PC-3 (cell line): ENCODE measurements around the gene TEX54. TPM values are rescaled to one million over a fixed set of nuclear protein-coding genes. Genes with fewer than 3 reads are reported as not detected.

Experiments
- ATAC-seq: fragments of 200-7000 bp; cut with Tn5 transposase; 2 replicates; pipeline ENCODE4 v1.9.1; 2020; ENCODE audit warnings: mild to moderate bottlenecking, moderate library complexity
- Bru-seq: library from RNA; stranded (reverse); fragments of 400-500 nt; gene quantifications from one replicate; lab custom pipeline; 2021; lab: Mats Ljungman, UMichigan
- BruChase-seq, 2 experiments: library from RNA; stranded (reverse); fragments of 400-500 nt; gene quantifications; one replicate each; lab custom pipeline; 2021; lab: Mats Ljungman, UMichigan
- BruUV-seq: library from RNA; stranded (reverse); fragments of 400-500 nt; replicated peaks from 2 replicates; lab custom pipeline; 2021; lab: Mats Ljungman, UMichigan
- CTCF ChIA-PET: fragments of 300-600 bp; sonication (Branson Sonifier 250); formaldehyde crosslinking; loops from one replicate; lab custom pipeline; 2022; ENCODE audit warnings: antibody characterized with exemption; lab: Charles Lee
- POLR2A ChIA-PET: fragments of 300-600 bp; sonication (Branson Sonifier 250); formaldehyde crosslinking; loops from one replicate; lab custom pipeline; 2022; ENCODE audit warnings: antibody characterized with exemption; ENCODE audit not compliant: unreplicated experiment; lab: Charles Lee
- DNase-seq: peaks from one replicate; pipeline ENCODE4 v3.0.0-alpha.2; 2015
- H2AFZ ChIP-seq: fragments of 300-600 bp; sonication (generic); 2 replicates; pipeline ENCODE4 v1.6.0; 2016; ENCODE audit warnings: antibody characterized with exemption, low read length
- H3F3A ChIP-seq: fragments of 300-600 bp; sonication (generic); one replicate; pipeline ENCODE4 v1.6.0; 2017; ENCODE audit warnings: antibody characterized with exemption, low read length, control low read depth, mild to moderate bottlenecking; ENCODE audit not compliant: unreplicated experiment
- H3K27ac ChIP-seq: fragments of 300-600 bp; sonication (generic); 2 replicates; pipeline ENCODE4 v1.5.1; 2016; ENCODE audit warnings: mild to moderate bottlenecking, low read length
- H3K27me3 ChIP-seq: fragments of 300-600 bp; sonication (generic); 2 replicates; pipeline ENCODE4 v1.6.1; 2016; ENCODE audit warnings: low read length, mixed read lengths
- H3K36me3 ChIP-seq: fragments of 300-600 bp; sonication (generic); 2 replicates; pipeline ENCODE4 v1.6.1; 2016; ENCODE audit warnings: low read depth, mixed run types, low read length, mixed read lengths
- H3K4me1 ChIP-seq: fragments of 300-600 bp; sonication (generic); 2 replicates; pipeline ENCODE4 v1.5.1; 2016; ENCODE audit warnings: low read length; ENCODE audit not compliant: insufficient read depth
- H3K4me2 ChIP-seq: fragments of 300-600 bp; sonication (generic); 2 replicates; pipeline ENCODE4 v1.6.0; 2016; ENCODE audit warnings: low read length
- H3K4me3 ChIP-seq: fragments of 300-600 bp; sonication (generic); 2 replicates; pipeline ENCODE4 v1.5.1; 2016; ENCODE audit warnings: mild to moderate bottlenecking, low read length, mixed read lengths
- H3K79me2 ChIP-seq: fragments of 300-600 bp; sonication (generic); 2 replicates; pipeline ENCODE4 v1.6.1; 2017; ENCODE audit warnings: low read length, mixed read lengths
- H3K9ac ChIP-seq: fragments of 300-600 bp; sonication (generic); 2 replicates; pipeline ENCODE4 v1.6.0; 2016; ENCODE audit warnings: mild to moderate bottlenecking, low read length
- H3K9me2 ChIP-seq: fragments of 300-600 bp; sonication (generic); replicated peaks from 2 replicates; pipeline ENCODE4 v1.6.1; 2016; ENCODE audit warnings: mixed run types, low read length, mixed read lengths
- H3K9me3 ChIP-seq: fragments of 300-600 bp; sonication (generic); 2 replicates; pipeline ENCODE4 v1.6.1; 2016; ENCODE audit warnings: low read length, mixed read lengths
- H4K20me1 ChIP-seq: fragments of 300-600 bp; sonication (generic); 2 replicates; pipeline ENCODE4 v1.6.1; 2016; ENCODE audit warnings: low read length, mixed read lengths
- EZH2 ChIP-seq: fragments of 300-600 bp; sonication (generic); IDR thresholded peaks from one replicate; pipeline ENCODE4 v1.6.1; 2017; ENCODE audit warnings: antibody characterized with exemption, mild to moderate bottlenecking, low read length; ENCODE audit not compliant: unreplicated experiment
- EZH2phosphoT487 ChIP-seq: fragments of 300-600 bp; sonication (generic); IDR thresholded peaks from 2 replicates; pipeline ENCODE4 v1.6.1; 2018; ENCODE audit warnings: mild to moderate bottlenecking, antibody characterized with exemption, low read length, borderline replicate concordance
- intact Hi-C: fragments of 100-400 bp; cut with micrococcal nuclease; formaldehyde crosslinking; loops from 2 replicates; pipeline ENCODE4 v1.9.0; 2023
- long read RNA-seq: library from polyadenylated mRNA; unstranded; transcript quantifications from one replicate; pipeline ENCODE4 v2.0.0, GENCODE V29; 2021; ENCODE audit not compliant: unreplicated experiment
- total RNA-seq: library from RNA; depleted of rRNA; stranded (reverse); fragments of >200 nt; gene quantifications from 2 replicates; pipeline ENCODE4 v1.2.3, GENCODE V29; 2014; rRNA removed
- TF ChIP-seq, protein P1 (sequence below): fragments of 300-600 bp; sonication (generic); conservative IDR thresholded peaks from 2 replicates; pipeline ENCODE4 v1.5.1; 2017; ENCODE audit warnings: antibody characterized with exemption, low read depth, mild to moderate bottlenecking, low read length

The TEX54 gene
- total RNA-seq = not detected in 2 replicates
- percentile 21 among the genes with signal in this experiment for Bru-seq, nascent RNA
- BruChase-seq, experiment 1, labeled RNA remaining after a 6-hour chase = percentile 36 among the genes with signal in this experiment
- BruChase-seq, experiment 2, labeled RNA remaining after a 2-hour chase = percentile 39 among the genes with signal in this experiment
- long read RNA-seq = 0 reads

DNA sequence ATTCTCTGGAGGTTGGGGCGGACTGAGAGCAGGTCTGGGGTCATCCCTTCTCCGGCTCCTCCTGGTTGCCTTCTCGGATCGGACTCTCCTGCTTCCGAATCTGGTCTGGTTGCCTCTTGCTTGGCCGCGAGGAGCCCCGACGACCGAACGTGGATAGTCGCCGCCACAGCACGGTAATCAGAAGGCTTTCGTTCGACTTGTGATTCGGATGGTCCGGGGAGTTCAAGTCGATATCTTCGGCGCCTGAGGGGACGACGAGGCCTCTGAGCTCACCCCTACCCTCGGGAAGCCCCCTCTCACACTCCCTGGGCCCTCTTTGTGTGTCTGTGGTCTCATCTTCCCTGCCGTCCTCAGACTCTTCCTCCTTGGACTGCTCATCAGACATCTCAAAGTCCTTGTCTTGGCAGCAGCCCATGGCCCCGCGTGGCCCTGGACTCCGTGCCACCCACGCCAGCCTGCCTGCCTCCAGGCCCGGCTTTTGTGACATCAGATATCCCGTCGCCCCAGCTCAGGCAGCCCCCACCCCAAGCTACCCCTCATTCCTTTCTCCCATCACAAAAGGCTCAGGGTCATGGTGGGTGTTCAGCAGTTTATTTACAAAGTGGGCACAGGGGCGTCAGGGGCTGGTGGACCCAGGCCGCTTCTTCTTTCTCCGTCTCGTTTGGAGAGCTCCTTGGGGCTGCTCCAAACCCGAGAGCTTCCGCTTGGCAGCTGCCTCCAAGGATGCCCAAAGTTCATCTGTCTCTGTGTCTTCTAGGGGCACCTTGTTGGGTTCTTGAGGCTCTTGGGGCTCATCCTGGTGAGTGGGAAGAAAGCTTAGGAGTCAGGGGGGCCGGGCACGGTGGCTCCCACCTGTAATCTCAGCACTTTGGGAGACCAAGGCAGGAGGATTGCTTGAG lies at the start of gene TEX54:
Gene TEX54, minus strand, starts transcription at position 506 of the 899 bp plus-strand sequence.
- H3K4me1 ChIP-seq = peaks cover 22% of the 10 kb centered on the region
- intact Hi-C loops = loop anchor here (1.0 to 2.0 kb wide), 2 partner anchors 9 to 48 kb away; partner anchors contain the start of gene SLC3A2
- TF ChIP-seq, protein P1, sequence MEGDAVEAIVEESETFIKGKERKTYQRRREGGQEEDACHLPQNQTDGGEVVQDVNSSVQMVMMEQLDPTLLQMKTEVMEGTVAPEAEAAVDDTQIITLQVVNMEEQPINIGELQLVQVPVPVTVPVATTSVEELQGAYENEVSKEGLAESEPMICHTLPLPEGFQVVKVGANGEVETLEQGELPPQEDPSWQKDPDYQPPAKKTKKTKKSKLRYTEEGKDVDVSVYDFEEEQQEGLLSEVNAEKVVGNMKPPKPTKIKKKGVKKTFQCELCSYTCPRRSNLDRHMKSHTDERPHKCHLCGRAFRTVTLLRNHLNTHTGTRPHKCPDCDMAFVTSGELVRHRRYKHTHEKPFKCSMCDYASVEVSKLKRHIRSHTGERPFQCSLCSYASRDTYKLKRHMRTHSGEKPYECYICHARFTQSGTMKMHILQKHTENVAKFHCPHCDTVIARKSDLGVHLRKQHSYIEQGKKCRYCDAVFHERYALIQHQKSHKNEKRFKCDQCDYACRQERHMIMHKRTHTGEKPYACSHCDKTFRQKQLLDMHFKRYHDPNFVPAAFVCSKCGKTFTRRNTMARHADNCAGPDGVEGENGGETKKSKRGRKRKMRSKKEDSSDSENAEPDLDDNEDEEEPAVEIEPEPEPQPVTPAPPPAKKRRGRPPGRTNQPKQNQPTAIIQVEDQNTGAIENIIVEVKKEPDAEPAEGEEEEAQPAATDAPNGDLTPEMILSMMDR = no peak
- TF ChIP-seq EZH2 (no peak), EZH2phosphoT487 (no peak)
- H3K36me3 ChIP-seq = peaks cover 36% of the 10 kb centered on the region
- no peaks in the 10 kb centered on the region for H3K27me3 ChIP-seq
- ChIA-PET POLR2A (interaction anchor here (0.7 to 1.5 kb wide), 3 partner anchors 8 to 835 kb away, joined by 9 to 18 read pairs (median 11); partner anchors contain the start of gene ZBTB3), CTCF (interaction anchor here (1.0 kb wide), 1 partner anchor 21 kb away, joined by 5 read pairs; no protein-coding TSS in a partner anchor)
- no peaks in the 10 kb centered on the region for H3F3A ChIP-seq
- BruUV-seq = TSS peak; percentile 87
- H3K27ac ChIP-seq = peak within 1 kb of the TSS; percentile 75
- H3K9ac ChIP-seq = peak within 1 kb of the TSS; percentile 85
- H3K4me3 ChIP-seq = peak within 1 kb of the TSS; percentile 91
- DNase-seq (no peak), ATAC-seq (peak; percentile 20)
- no peaks in the 10 kb centered on the region for H3K9me2 ChIP-seq
- H3K79me2 ChIP-seq = peaks cover 59% of the 10 kb centered on the region
- H4K20me1 ChIP-seq = 0 out of 2 replicates have a peak, but pooled peaks cover 12% of the 10 kb centered on the region
- H3K9me3 ChIP-seq = no peaks in the 10 kb centered on the region
- H2AFZ ChIP-seq = peak within 1 kb of the TSS; percentile 72
- peak within 1 kb of the TSS; percentile 99 for H3K4me2 ChIP-seq

DNA sequence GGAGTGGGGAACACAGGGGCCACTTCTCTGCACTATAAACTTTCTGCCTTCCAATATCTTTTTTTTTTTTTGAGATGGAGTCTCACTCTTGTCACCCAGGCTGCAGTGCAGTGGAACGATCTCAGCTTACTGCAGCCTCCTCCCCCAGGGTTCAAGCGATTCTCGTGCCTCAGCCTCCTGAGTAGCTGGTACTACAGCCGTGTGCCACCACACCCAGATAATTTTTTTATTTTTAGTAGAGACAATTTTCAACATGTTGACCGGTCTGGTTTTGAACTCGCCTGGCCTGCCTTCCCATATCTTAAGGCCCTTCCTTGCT lies 49.7 kb upstream of the TEX54 start:
- H3K9ac ChIP-seq = peak overlapping the region; percentile 99
- no TSS peak for BruUV-seq
- H3K27ac ChIP-seq = peak overlapping the region; percentile 93
- DNase-seq (no peak), ATAC-seq (no peak)
- H3K36me3 ChIP-seq = peaks cover 61% of the 10 kb centered on the region
- no peaks in the 10 kb centered on the region for H3K27me3 ChIP-seq
- peaks cover 38% of the 10 kb centered on the region for H3K4me1 ChIP-seq
- H3K9me3 ChIP-seq = no peaks in the 10 kb centered on the region
- ChIA-PET CTCF (interaction anchor here (1.7 kb wide), 1 partner anchor 27 kb away, joined by 8 read pairs; no protein-coding TSS in a partner anchor), POLR2A (no interaction called here)
- no peaks in the 10 kb centered on the region for H3K9me2 ChIP-seq
- TF ChIP-seq, protein P1 = no peak
- TF ChIP-seq EZH2 (no peak), EZH2phosphoT487 (no peak)
- intact Hi-C loops = loop anchor here (5.0 kb wide), 1 partner anchor 155 kb away; the partner anchor contains the start of genes HNRNPUL2 and TTC9C
- H4K20me1 ChIP-seq = peaks cover 60% of the 10 kb centered on the region
- peak overlapping the region; percentile 95 for H3K4me2 ChIP-seq
- H3F3A ChIP-seq = peaks cover 17% of the 10 kb centered on the region
- H3K4me3 ChIP-seq = peak overlapping the region; percentile 85
- peaks cover 79% of the 10 kb centered on the region for H3K79me2 ChIP-seq
- no peak overlapping the region for H2AFZ ChIP-seq
